HL-60 (cell line): ENCODE results near the gene SYVN1.

Experiments
- CTCF ChIP-seq: IDR thresholded peaks from one replicate; pipeline ENCODE4 v1.5.1; 2011; ENCODE audit warnings: low read length, control low read depth, inconsistent platforms; ENCODE audit not compliant: insufficient read depth
- GABPA ChIP-seq: IDR thresholded peaks from 2 replicates; pipeline ENCODE4 v1.6.1; 2012; ENCODE audit warnings: low read depth
- POLR2AphosphoS5 ChIP-seq: IDR thresholded peaks from 2 replicates; pipeline ENCODE4 v1.6.1; 2012; ENCODE audit warnings: low read depth
- REST ChIP-seq: IDR thresholded peaks from 2 replicates; pipeline ENCODE4 v1.6.1; 2012; ENCODE audit warnings: low read depth; ENCODE audit not compliant: insufficient replicate concordance
- SPI1 ChIP-seq: IDR thresholded peaks from 2 replicates; pipeline ENCODE4 v1.6.1; 2012; ENCODE audit warnings: low read depth, mild to moderate bottlenecking, borderline replicate concordance

GRCh38 chr11:65077451-65077850, 56.9 kb downstream of the SYVN1 start:
- TF ChIP-seq GABPA (no peak), CTCF (no peak), POLR2AphosphoS5 (no peak), REST (no peak), SPI1 (no peak)
